HG03575 (cell line): ENCODE measurements around the gene AXDND1.
"Not testable (repeated sequence)": the region's sequence is repeated elsewhere in the genome, so short reads cannot be mapped to it uniquely, and the experiment has no call there.

ENCODE experiments used
- ATAC-seq: cut with Tn5 transposase; IDR thresholded peaks from one replicate; pipeline ENCODE4 v1.9.1; 2021; ENCODE audit not compliant: unreplicated experiment, insufficient number of reproducible peaks, low FRiP score; ENCODE audit errors: extremely low read depth

Gene AXDND1

GRCh38 chr1:179352236-179352635, 13.5 kb upstream of the AXDND1 start:
- no peak for ATAC-seq

- ATAC-seq = no peak
Measured at GRCh38 chr1:179353546-179353945, 12.2 kb upstream of the AXDND1 start.

GRCh38 chr1:179361631-179362030, 4.1 kb upstream of the AXDND1 start:
- not testable (repeated sequence) for ATAC-seq

- peak; percentile 18 for ATAC-seq
Measured at GRCh38 chr1:179366093-179366800, 476 bp downstream of the AXDND1 start.

- ATAC-seq = no peak
Measured at GRCh38 chr1:179369751-179370341, 4.1 kb downstream of the AXDND1 start.

GRCh38 chr1:179372160-179372559, 6.4 kb downstream of the AXDND1 start:
- ATAC-seq = no peak

GRCh38 chr1:179376223-179376622, 10.5 kb downstream of the AXDND1 start:
- ATAC-seq = no peak

GRCh38 chr1:179380299-179380698, 14.5 kb downstream of the AXDND1 start:
- ATAC-seq = no peak

- no peak for ATAC-seq
Measured at GRCh38 chr1:179384027-179384426, 18.3 kb downstream of the AXDND1 start.

- no peak for ATAC-seq
Measured at GRCh38 chr1:179385510-179385909, 19.7 kb downstream of the AXDND1 start.

GRCh38 chr1:179393721-179394120, 27.9 kb downstream of the AXDND1 start:
- no peak for ATAC-seq

- not testable (repeated sequence) for ATAC-seq
Measured at GRCh38 chr1:179399399-179399798, 33.6 kb downstream of the AXDND1 start.

- ATAC-seq = not testable (repeated sequence)
Measured at GRCh38 chr1:179417760-179418159, 52.0 kb downstream of the AXDND1 start.

GRCh38 chr1:179418706-179419105, 52.9 kb downstream of the AXDND1 start:
- not testable (repeated sequence) for ATAC-seq

GRCh38 chr1:179424610-179425009, 58.8 kb downstream of the AXDND1 start:
- ATAC-seq = no peak

- ATAC-seq = no peak
Measured at GRCh38 chr1:179425186-179425585, 59.4 kb downstream of the AXDND1 start.

- no peak for ATAC-seq
Measured at GRCh38 chr1:179437171-179437570, 71.4 kb downstream of the AXDND1 start.

GRCh38 chr1:179439646-179440045, 73.9 kb downstream of the AXDND1 start:
- not testable (repeated sequence) for ATAC-seq

- not testable (repeated sequence) for ATAC-seq
Measured at GRCh38 chr1:179440301-179440700, 74.5 kb downstream of the AXDND1 start.

GRCh38 chr1:179440971-179441370, 75.2 kb downstream of the AXDND1 start:
- no peak for ATAC-seq

- no peak for ATAC-seq
Measured at GRCh38 chr1:179441501-179441900, 75.7 kb downstream of the AXDND1 start.
